CD4-positive, alpha-beta T cell (primary cell): Measurements from ENCODE around the gene CDC14B. TPM values are rescaled to one million over a fixed set of nuclear protein-coding genes. Genes with fewer than 3 reads are reported as not detected.

ENCODE experiments used
- ATAC-seq: fragments of 200-7000 bp; cut with Tn5 transposase; one replicate; pipeline ENCODE4 v1.10.0; 2022; ENCODE audit warnings: mild to moderate bottlenecking; ENCODE audit not compliant: poor library complexity
- CTCF ChIA-PET: fragments of 350-600 bp; sonication (Branson Sonifier 250); formaldehyde crosslinking; loops from one replicate; lab custom pipeline; 2021; ENCODE audit warnings: antibody characterized with exemption, inconsistent platforms; lab: Charles Lee
- POLR2A ChIA-PET: fragments of 350-600 bp; sonication (Branson Sonifier 250); formaldehyde crosslinking; loops from one replicate; lab custom pipeline; 2021; ENCODE audit warnings: antibody characterized with exemption, inconsistent platforms; lab: Charles Lee
- DNase-seq, 14 experiments: peaks; one replicate each; pipeline ENCODE4 v3.0.0-alpha.2; 2013 to 2020; ENCODE audit warnings: mixed read lengths in 2 of 14
- H3K27ac ChIP-seq, 2 donors: one replicate each; pipeline versions ENCODE4 v1.5.1 to v1.7.0; 2013; ENCODE audit warnings: low read length in 2 of 2, low read depth in 1 of 2, mild to moderate bottlenecking in 1 of 2
- H3K27me3 ChIP-seq, 2 experiments: 1 replicate in 1 of 2; 2 replicates in 1 of 2; pipeline versions ENCODE4 v1.6.1 to v1.7.0; 2013; ENCODE audit warnings: low read length in 2 of 2, control low read depth in 1 of 2, mild to moderate bottlenecking in 1 of 2, moderate library complexity in 1 of 2; ENCODE audit not compliant: insufficient read depth in 2 of 2, control insufficient read depth in 1 of 2
- H3K36me3 ChIP-seq: one replicate; pipeline ENCODE4 v1.6.1; 2013; ENCODE audit warnings: low read length, control low read depth; ENCODE audit not compliant: insufficient read depth
- H3K4me1 ChIP-seq: one replicate; pipeline ENCODE4 v1.6.1; 2013; ENCODE audit warnings: low read length, control low read depth; ENCODE audit not compliant: insufficient read depth
- H3K4me3 ChIP-seq: one replicate; pipeline ENCODE4 v1.5.1; 2013; ENCODE audit warnings: mild to moderate bottlenecking, low read length, moderate library complexity
- H3K9me3 ChIP-seq, 2 experiments: 1 replicate in 1 of 2; 2 replicates in 1 of 2; pipeline versions ENCODE4 v1.6.1 to v1.7.0; 2013; ENCODE audit warnings: low read length in 2 of 2, mild to moderate bottlenecking in 2 of 2, control low read depth in 1 of 2, moderate library complexity in 1 of 2; ENCODE audit not compliant: control insufficient read depth in 1 of 2, insufficient read depth in 1 of 2
- H3K27ac Mint-ChIP-seq: one replicate; pipeline ENCODE4 v1.8.0; 2020; ENCODE audit warnings: mixed read lengths
- H3K27me3 Mint-ChIP-seq: one replicate; pipeline ENCODE4 v1.8.0; 2021; ENCODE audit warnings: mixed read lengths
- H3K36me3 Mint-ChIP-seq: one replicate; pipeline ENCODE4 v1.8.0; 2021; ENCODE audit warnings: low read depth, mixed read lengths
- H3K4me1 Mint-ChIP-seq: one replicate; pipeline ENCODE4 v1.8.0; 2021; ENCODE audit warnings: low read depth, mixed read lengths
- H3K4me3 Mint-ChIP-seq: one replicate; pipeline ENCODE4 v1.8.0; 2020; ENCODE audit warnings: mild to moderate bottlenecking, mixed read lengths
- H3K9me3 Mint-ChIP-seq: one replicate; pipeline ENCODE4 v1.8.0; 2020; ENCODE audit warnings: mixed read lengths
- CTCF ChIP-seq: fragments of 200-600 bp; IDR thresholded peaks from one replicate; pipeline ENCODE4 v1.8.0; 2022; ENCODE audit warnings: antibody characterized with exemption, mild to moderate bottlenecking
- intact Hi-C, 2 experiments: fragments of 100-400 bp; cut with DNase I in 1 of 2; cut with micrococcal nuclease in 1 of 2; formaldehyde crosslinking; loops; one replicate each; pipeline versions ENCODE4 v1.15.1 to v1.9.0; 2023 to 2025; cut with DNase I, micrococcal nuclease
- total RNA-seq, 174 experiments: library from RNA in 2 of 174; stranded (reverse) in 2 of 174; gene quantifications; one replicate each; pipeline ENCODE4 v1.2.3 and lab custom pipeline; 2021 to 2026

The CDC14B gene
- total RNA-seq, 2 experiments from 2014 or later = 3.5 TPM

- Mint-ChIP-seq H3K27me3 (no peaks in the 10 kb centered on the region), H3K36me3 (peaks cover 88% of the 10 kb centered on the region), H3K9me3 (no peaks in the 10 kb centered on the region), H3K27ac (no peak overlapping the region), H3K4me1 (peaks cover 10% of the 10 kb centered on the region), H3K4me3 (no peak overlapping the region)
- ChIA-PET CTCF (no interaction called here), POLR2A (no interaction called here)
- Histone ChIP-seq H3K27me3 (no peaks in the 10 kb centered on the region), H3K36me3 (peaks cover 75% of the 10 kb centered on the region), H3K27ac (no peak overlapping the region), H3K4me3 (no peak overlapping the region), H3K4me1 (peaks cover 2% of the 10 kb centered on the region), H3K9me3 (no peaks in the 10 kb centered on the region)
- ATAC-seq (no peak), DNase-seq (no peak)
- no peak for TF ChIP-seq CTCF
- intact Hi-C loops = no loop called here
These were observed 131.7 kb downstream of the CDC14B start for GRCh38 chr9:96487949-96488348.

- POLR2A ChIA-PET = no interaction called here
- TF ChIP-seq CTCF = no peak
- H3K27ac Mint-ChIP-seq = no peak overlapping the region
These were observed 132.6 kb downstream of the CDC14B start for GRCh38 chr9:96487029-96487396.

GRCh38 chr9:96486386-96487028 lies 133.1 kb downstream of the CDC14B start:
- H3K9me3 Mint-ChIP-seq = no peaks in the 10 kb centered on the region
- no peak overlapping the region for H3K27ac Mint-ChIP-seq
- H3K27me3 ChIP-seq = no peaks in the 10 kb centered on the region
- no peak for TF ChIP-seq CTCF
- H3K4me3 Mint-ChIP-seq = no peak overlapping the region
- no peak overlapping the region for H3K4me3 ChIP-seq
- CTCF ChIA-PET = no interaction called here
- no peak for ATAC-seq
- no peaks in the 10 kb centered on the region for H3K27me3 Mint-ChIP-seq
- H3K9me3 ChIP-seq = no peaks in the 10 kb centered on the region
- H3K4me1 Mint-ChIP-seq = peaks cover 6% of the 10 kb centered on the region
- POLR2A ChIA-PET = interaction anchor here (0.5 kb wide), 1 partner anchor 34 kb away, joined by 3 read pairs; no protein-coding TSS in a partner anchor
- H3K4me1 ChIP-seq = no peaks in the 10 kb centered on the region
- no peak for DNase-seq
- intact Hi-C loops = no loop called here
- no peak overlapping the region for H3K27ac ChIP-seq
- H3K36me3 ChIP-seq = peaks cover 69% of the 10 kb centered on the region
- H3K36me3 Mint-ChIP-seq = peaks cover 94% of the 10 kb centered on the region

More at GRCh38 chr9:96487029-96487396, 132.6 kb downstream of the CDC14B start:
- Mint-ChIP-seq H3K4me1 (peaks cover 10% of the 10 kb centered on the region), H3K9me3 (no peaks in the 10 kb centered on the region), H3K36me3 (peaks cover 98% of the 10 kb centered on the region), H3K4me3 (no peak overlapping the region), H3K27me3 (no peaks in the 10 kb centered on the region)
- Histone ChIP-seq H3K9me3 (no peaks in the 10 kb centered on the region), H3K27ac (no peak overlapping the region), H3K4me1 (peaks cover 2% of the 10 kb centered on the region), H3K4me3 (no peak overlapping the region), H3K36me3 (peaks cover 74% of the 10 kb centered on the region), H3K27me3 (no peaks in the 10 kb centered on the region)
- CTCF ChIA-PET = no interaction called here
- intact Hi-C loops = no loop called here
- no peak for DNase-seq
- ATAC-seq = no peak
